Right lobe of liver (tissue), 6 donors: ENCODE measurements around the gene IRF5. TPM values are rescaled to one million over a fixed set of nuclear protein-coding genes. Genes with fewer than 3 reads are reported as not detected.

Source experiments
- ATAC-seq, 4 donors: fragments of 200-7000 bp; cut with Tn5 transposase; one replicate each; pipeline ENCODE4 v1.9.1; 2020; ENCODE audit warnings: mild to moderate bottlenecking in 4 of 4, moderate library complexity in 4 of 4
- DNase-seq, 3 donors: peaks; one replicate each; pipeline ENCODE4 v3.0.0-alpha.2; 2020
- H3K27ac ChIP-seq, 3 donors: fragments of 200-600 bp; one replicate each; pipeline ENCODE4 v1.8.0; 2022
- H3K27me3 ChIP-seq, 2 donors: fragments of 200-600 bp; one replicate each; pipeline ENCODE4 v1.8.0; 2022
- H3K36me3 ChIP-seq, 4 donors: fragments of 200-600 bp; sonication (generic) in 1 of 4; one replicate each; pipeline versions ENCODE4 v1.5.1 to v1.8.0; 2017 to 2022; ENCODE audit warnings: control low read depth in 1 of 4
- H3K4me1 ChIP-seq, 4 donors: fragments of 200-600 bp; sonication (generic) in 1 of 4; one replicate each; pipeline versions ENCODE4 v1.5.1 to v1.8.0; 2017 to 2022; ENCODE audit warnings: control low read depth in 1 of 4
- H3K4me3 ChIP-seq, 3 donors: fragments of 200-600 bp; one replicate each; pipeline ENCODE4 v1.8.0; 2022
- H3K9me3 ChIP-seq, 4 donors: fragments of 200-600 bp; sonication (generic) in 1 of 4; one replicate each; pipeline versions ENCODE4 v1.5.1 to v1.8.0; 2017 to 2022; ENCODE audit warnings: control low read depth in 1 of 4
- CTCF ChIP-seq, 4 donors: fragments of 200-600 bp in 3 of 4; fragments of 450-650 bp in 1 of 4; IDR thresholded peaks; one replicate each; pipeline versions ENCODE4 v1.5.1 to v1.8.0; 2016 to 2022; ENCODE audit warnings: antibody characterized with exemption in 4 of 4, mild to moderate bottlenecking in 2 of 4
- POLR2A ChIP-seq: fragments of 450-650 bp; IDR thresholded peaks from one replicate; pipeline ENCODE4 v1.6.1; 2017; ENCODE audit warnings: antibody characterized with exemption, mild to moderate bottlenecking
- WGBS: methylation state at CpG from one replicate; pipeline ENCODE4 v1.1.6; 2018; ENCODE audit warnings: low coverage, low lambda C conversion rate; ENCODE audit not compliant: insufficient coverage; ENCODE audit errors: missing lambda C conversion rate; 5-methylcytosine and 5-hydroxymethylcytosine counted together
- intact Hi-C, 2 donors: fragments of 100-400 bp; cut with DNase I; formaldehyde crosslinking; loops; one replicate each; pipeline versions ENCODE4 v1.11.2 to v1.14.1; 2022
- total RNA-seq, 6 experiments: library from RNA; depleted of rRNA in 2 of 6; stranded (reverse); fragments of >200 nt in 2 of 6; fragmentation: NEBNext Ultra II Directional in 3 of 6; extraction: Animal tissue kit (Norgen Biotek cat#: 25700) in 3 of 6; gene quantifications; one replicate each; pipeline versions ENCODE4 v1.1.0 to v1.2.4, GENCODE V29; 2016 to 2023
- donor health status: DM: no; HTN: yes; CAD: no.
- donor health status: DM: no; HTN: no; CAD: no.
- donor health status: DM: no; HTN: no; CAD: no.
- donor health status: DM: no; HTN: yes; CAD: no.
- donor health status: DM: no; HTN: yes; CAD: no.

Gene IRF5
- total RNA-seq, 6 experiments from 2014 or later: 4.6 to 8.9 (median 6.4) TPM

GRCh38 chr7:128938544-128939074 lies 882 bp downstream of the IRF5 start:
- peaks cover 0 to 38% (median 5%) of the 10 kb centered on the region in 4 donors for H3K4me1 ChIP-seq
- WGBS: 7% methylated on average over 10 of the region's 30 CpGs
- DNase-seq (peak in 2 of 3 donors; percentile 53 to 67), ATAC-seq (peak in 3 of 4 donors; percentile 5 to 22 (median 22))
- peak overlapping the region in 2 of 3 donors; percentile 51 to 63 for H3K27ac ChIP-seq
- no peaks in the 10 kb centered on the region for H3K9me3 ChIP-seq
- intact Hi-C loops: no loop called here
- peak overlapping the region; percentile 62 to 83 (median 69) for H3K4me3 ChIP-seq
- no peaks in the 10 kb centered on the region for H3K27me3 ChIP-seq
- no peaks in the 10 kb centered on the region for H3K36me3 ChIP-seq
- TF ChIP-seq CTCF (IDR thresholded peaks at IDR 0.05) (no peak), POLR2A (no peak)

DNA sequence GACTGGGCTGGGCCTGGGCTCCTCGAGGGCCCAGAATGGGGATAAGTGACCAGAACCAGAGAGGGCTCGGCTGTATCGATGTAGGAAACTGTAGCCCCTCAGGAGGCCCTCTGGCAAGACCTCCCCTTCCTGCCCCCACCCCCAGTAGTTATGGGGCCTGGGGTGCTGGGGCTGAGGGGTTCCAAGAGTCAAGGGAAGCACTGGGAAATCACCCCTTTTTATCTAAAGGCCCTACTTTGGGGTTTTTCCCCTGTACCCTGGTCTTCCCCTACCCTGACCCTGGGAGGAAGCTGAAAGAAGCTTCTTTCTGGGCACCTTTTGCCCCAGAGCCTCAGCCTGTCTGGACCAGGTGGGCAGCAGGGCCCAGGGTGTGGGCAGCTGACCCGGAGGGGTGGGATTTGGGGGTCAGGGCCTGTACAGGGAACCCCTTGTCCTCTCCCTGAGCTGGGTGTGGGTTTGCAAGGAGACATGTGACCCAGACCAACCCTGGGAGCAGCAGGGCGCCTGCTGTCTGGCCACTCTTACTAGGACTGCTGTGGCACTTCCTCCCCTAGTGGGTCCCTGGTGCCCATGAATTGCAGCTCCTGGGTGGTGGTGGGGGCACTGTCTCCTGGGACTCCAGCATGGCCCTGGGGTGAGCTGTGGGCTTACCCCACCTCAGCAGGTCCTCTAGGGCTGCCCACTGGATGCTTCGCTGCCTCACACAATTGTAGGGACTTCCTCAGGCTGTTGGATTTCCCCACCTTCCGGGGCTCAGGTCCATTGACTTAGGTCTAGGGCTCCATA lies 1.5 kb downstream of the IRF5 start:
- intact Hi-C loops: no loop called here
- no CpG with 5 or more reads among the region's 7 CpGs for WGBS
- Histone ChIP-seq H3K4me3 (peak overlapping the region in 2 of 3 donors; percentile 10 to 83), H3K27me3 (no peaks in the 10 kb centered on the region), H3K9me3 (no peaks in the 10 kb centered on the region), H3K4me1 (peaks cover 0 to 35% (median 5%) of the 10 kb centered on the region in 4 donors), H3K27ac (peak overlapping the region in 2 of 3 donors; percentile 28 to 53), H3K36me3 (no peaks in the 10 kb centered on the region)
- ATAC-seq (peak in 3 of 4 donors; percentile 8 to 35 (median 18)), DNase-seq (peak in 2 of 3 donors; percentile 33 to 56)
- TF ChIP-seq POLR2A (no peak), CTCF (IDR thresholded peaks at IDR 0.05) (no peak)

GRCh38 chr7:128939861-128940410 lies 2.2 kb downstream of the IRF5 start:
- WGBS: 40% methylated on average over 1 of the region's 18 CpGs
- TF ChIP-seq CTCF (IDR thresholded peaks at IDR 0.05): no peak
- no peak for TF ChIP-seq POLR2A
- H3K27me3 ChIP-seq: no peaks in the 10 kb centered on the region

GRCh38 chr7:128940494-128941322 lies 3.0 kb downstream of the IRF5 start:
- Histone ChIP-seq H3K9me3 (no peaks in the 10 kb centered on the region), H3K4me3 (no peak overlapping the region), H3K4me1 (peaks cover 0 to 22% (median 1%) of the 10 kb centered on the region in 4 donors), H3K36me3 (no peaks in the 10 kb centered on the region), H3K27ac (peak overlapping the region in 2 of 3 donors; percentile 10 to 24), H3K27me3 (no peaks in the 10 kb centered on the region)
- intact Hi-C loops: no loop called here
- DNase-seq (peak in 2 of 3 donors; percentile 69 to 83), ATAC-seq (peak; percentile 11 to 41 (median 32))
- TF ChIP-seq POLR2A: no peak
- no peak for TF ChIP-seq CTCF (IDR thresholded peaks at IDR 0.05)
- WGBS: 59% methylated on average over 5 of the region's 20 CpGs

More at GRCh38 chr7:128939861-128940410, 2.2 kb downstream of the IRF5 start:
- peak in 1 of 3 donors; percentile 55 for DNase-seq
- Histone ChIP-seq H3K36me3 (no peaks in the 10 kb centered on the region), H3K4me1 (peaks cover 0 to 30% (median 5%) of the 10 kb centered on the region in 4 donors), H3K4me3 (no peak overlapping the region), H3K9me3 (no peaks in the 10 kb centered on the region), H3K27ac (peak overlapping the region in 2 of 3 donors; percentile 10 to 24)
- intact Hi-C loops: no loop called here
- ATAC-seq: peak in 1 of 4 donors; percentile 3
